AG10803 (cell line): Measurements from ENCODE around the gene TMEM127.

Experiments used
- DNase-seq: peaks from one replicate; pipeline ENCODE4 v3.0.0; 2010; ENCODE audit warnings: low read depth
- H3K4me3 ChIP-seq: 2 replicates; pipeline ENCODE4 v1.5.1; 2011; ENCODE audit warnings: mild to moderate bottlenecking, low read length, control low read depth
- TF ChIP-seq, protein P1 (sequence below): conservative IDR thresholded peaks from 2 replicates; pipeline ENCODE4 v1.5.1; 2011; ENCODE audit warnings: mild to moderate bottlenecking, low read length, control low read depth, inconsistent platforms

Gene TMEM127, protein sequence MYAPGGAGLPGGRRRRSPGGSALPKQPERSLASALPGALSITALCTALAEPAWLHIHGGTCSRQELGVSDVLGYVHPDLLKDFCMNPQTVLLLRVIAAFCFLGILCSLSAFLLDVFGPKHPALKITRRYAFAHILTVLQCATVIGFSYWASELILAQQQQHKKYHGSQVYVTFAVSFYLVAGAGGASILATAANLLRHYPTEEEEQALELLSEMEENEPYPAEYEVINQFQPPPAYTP

DNA sequence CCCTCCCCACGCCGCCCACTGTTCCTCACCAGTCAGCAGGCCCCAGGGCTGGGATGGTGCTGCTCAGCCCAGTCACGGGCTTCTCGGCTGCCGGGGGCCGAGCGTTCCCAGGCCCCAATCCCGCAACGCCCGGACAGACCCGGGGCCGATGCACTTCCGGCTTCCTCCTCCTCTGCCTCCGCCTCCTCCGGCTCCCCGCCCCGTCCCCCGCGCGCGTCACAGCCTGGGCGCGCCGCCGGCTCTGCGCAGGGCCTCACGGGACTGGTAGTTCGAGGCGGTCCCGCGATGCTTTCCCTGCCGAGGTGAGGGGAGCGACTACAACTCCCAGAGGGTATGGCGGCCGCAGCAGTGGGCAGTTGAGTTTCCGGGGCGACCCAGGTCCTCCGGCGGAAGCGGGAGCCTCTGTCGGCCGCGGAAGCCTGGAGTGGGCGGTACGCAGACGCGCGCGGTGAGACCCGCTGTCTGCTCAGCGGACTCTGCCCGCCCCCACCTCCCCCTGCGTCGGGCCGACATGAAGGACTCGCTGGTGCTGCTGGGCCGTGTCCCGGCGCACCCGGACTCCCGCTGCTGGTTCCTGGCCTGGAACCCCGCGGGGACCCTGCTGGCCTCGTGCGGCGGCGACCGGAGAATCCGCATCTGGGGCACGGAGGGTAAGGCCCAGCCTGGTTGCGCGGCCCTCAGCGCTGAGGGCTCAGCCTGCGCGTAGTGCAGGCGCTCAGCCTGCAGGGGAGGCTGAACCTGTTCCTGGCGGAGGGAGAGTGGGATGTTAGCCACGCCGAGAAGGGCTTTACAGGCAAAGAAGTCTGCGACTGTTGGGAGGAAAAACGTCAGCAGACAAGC, at the start of gene TMEM127, which contains the start of gene CIAO1:
Gene TMEM127, minus strand, starts transcription at position 158 of the 840 bp plus-strand sequence. CDS start 616 bp downstream, outside the sequence.
Gene CIAO1, plus strand, starts transcription at position 386 of the 840 bp plus-strand sequence. Its CDS starts 126 bp downstream, at position 512.
- peak; percentile 98 for DNase-seq
- TF ChIP-seq, protein P1, sequence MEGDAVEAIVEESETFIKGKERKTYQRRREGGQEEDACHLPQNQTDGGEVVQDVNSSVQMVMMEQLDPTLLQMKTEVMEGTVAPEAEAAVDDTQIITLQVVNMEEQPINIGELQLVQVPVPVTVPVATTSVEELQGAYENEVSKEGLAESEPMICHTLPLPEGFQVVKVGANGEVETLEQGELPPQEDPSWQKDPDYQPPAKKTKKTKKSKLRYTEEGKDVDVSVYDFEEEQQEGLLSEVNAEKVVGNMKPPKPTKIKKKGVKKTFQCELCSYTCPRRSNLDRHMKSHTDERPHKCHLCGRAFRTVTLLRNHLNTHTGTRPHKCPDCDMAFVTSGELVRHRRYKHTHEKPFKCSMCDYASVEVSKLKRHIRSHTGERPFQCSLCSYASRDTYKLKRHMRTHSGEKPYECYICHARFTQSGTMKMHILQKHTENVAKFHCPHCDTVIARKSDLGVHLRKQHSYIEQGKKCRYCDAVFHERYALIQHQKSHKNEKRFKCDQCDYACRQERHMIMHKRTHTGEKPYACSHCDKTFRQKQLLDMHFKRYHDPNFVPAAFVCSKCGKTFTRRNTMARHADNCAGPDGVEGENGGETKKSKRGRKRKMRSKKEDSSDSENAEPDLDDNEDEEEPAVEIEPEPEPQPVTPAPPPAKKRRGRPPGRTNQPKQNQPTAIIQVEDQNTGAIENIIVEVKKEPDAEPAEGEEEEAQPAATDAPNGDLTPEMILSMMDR = peak; percentile 43
- H3K4me3 ChIP-seq = peak within 1 kb of the TSS; percentile 97

DNA sequence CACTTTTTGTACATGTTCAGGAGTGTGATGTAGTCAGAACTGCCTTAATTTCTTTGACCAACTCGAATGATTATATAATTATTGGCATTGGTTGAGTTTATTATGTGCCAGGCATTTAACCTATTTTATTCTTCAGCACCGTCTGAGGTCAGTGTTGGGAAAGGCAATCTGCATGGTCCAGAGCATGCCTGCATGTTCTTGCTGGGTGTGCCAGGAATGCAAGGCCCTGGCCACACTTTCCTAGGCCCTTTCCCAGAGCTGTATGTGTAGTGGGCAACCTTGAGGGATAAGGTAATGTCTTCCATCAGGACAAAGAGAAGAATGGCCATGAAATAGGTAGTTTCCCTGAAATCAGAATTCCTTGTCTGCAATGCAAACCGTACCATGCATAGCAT, 49.2 kb upstream of the TMEM127 start:
- H3K4me3 ChIP-seq = no peak overlapping the region
- DNase-seq = peak; percentile 16
- TF ChIP-seq, protein P1 = no peak

DNA sequence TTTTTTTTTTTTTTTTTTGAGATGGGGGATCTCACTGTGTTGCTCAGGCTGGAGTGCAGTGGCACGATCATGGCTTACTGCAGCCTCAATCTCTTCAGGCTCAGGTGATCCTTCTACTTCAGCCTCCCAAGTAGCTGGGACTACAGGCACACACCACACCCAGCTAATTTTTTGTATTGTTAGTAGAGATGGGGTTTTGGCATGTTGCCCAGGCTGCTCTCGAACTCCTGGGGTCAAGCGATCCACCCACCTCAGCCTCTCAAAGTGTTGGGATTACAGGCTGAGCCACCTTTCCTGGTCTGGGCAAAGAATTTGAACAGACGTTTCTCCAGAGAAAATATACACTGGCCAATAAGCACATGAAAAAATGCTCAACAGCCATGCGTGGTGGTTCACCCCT, 42.5 kb upstream of the TMEM127 start:
- DNase-seq = no peak
- H3K4me3 ChIP-seq = no peak overlapping the region
- TF ChIP-seq, protein P1 = no peak

DNA sequence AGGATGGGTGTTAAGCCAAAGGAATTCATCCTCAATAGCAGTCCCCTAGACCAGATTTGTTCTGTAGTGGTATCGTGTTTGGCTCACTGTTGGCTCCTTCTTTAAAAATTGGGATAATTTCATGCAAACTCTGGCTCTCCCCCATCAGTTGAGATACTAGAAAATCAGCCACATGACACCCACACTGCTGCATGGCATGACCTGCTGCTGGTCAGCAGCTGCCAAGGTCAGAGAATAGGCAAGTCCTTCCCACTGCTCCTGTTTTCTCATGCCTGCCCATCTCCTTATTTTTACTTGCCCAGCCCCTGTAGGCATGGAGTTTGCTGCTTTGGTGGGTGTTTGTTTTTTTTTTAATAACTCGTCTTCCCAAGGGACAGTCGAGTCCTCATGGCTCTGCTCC, 40.6 kb upstream of the TMEM127 start:
- DNase-seq = no peak
- TF ChIP-seq, protein P1 = no peak
- peak overlapping the region; percentile 100 for H3K4me3 ChIP-seq

DNA sequence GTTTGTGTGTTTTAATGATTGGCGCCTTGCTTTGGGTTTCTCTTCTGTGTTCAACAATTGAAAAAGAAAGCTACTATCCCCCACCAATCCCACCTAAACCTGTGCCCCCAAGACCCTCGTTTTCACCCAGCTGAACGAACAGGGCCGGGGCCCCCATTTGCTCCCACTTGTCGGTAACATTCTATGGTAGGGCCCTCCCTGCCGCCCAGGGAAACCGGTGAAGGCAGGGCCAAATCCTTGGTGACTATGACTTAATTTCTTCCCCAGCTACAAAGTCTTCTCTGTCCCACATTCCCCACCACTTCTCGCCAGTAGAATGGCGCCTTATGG, 40.1 kb upstream of the TMEM127 start:
- TF ChIP-seq, protein P1 = no peak
- DNase-seq = no peak
- H3K4me3 ChIP-seq = peak overlapping the region; percentile 100

DNA sequence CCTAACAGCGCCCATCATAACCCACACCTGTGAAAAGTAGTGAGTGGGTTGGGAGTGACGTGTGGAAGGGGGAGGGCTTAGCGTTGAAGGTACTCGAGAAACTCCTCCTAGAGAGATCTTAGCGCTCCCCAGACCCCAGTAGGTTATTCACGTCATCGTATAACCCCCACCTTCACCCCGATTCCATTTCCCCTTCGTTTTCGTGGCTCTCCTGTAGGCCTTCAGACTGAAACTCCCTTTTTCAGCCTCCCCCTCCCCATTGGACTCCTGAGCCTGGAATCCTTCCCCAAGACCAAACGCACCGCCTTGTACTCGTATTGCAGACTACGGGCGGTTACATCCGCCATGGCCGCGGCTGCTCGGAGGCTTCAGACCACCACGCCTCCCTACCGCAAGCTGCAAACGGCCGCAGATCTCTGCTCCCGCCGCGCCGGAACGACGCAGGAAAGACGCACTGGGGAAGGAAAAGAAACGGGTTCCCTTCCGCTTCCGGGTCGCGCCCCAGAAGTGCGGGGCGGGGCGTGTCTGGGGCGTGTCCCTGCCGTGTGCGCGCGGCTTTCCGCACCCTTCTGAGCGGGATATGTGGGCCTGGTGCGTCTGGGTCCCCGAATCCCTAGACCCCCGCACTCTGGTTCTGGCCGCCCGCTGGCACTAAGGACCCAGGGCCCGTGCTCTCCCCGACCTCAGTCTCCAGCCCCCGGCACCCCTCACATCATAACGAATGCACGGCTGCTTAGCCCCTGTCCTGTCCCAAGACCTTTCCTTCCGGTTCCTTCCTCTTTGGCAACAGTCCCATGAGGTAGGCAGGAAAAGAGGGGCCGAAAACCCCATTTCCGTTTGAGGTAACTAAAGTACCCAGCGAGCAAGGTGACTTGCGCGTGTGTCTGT, 39.5 kb upstream of the TMEM127 start, which contains the start of gene SNRNP200:
Gene SNRNP200, minus strand, starts transcription at position 456 of the 888 bp plus-strand sequence. Its CDS starts 109 bp downstream, at position 347.
- peak; percentile 78 for DNase-seq
- peak within 1 kb of the TSS; percentile 100 for H3K4me3 ChIP-seq
- TF ChIP-seq, protein P1 = no peak
